ENCODE measurements around the gene CCNB2. TPM values are rescaled to one million over a fixed set of nuclear protein-coding genes. Genes with fewer than 3 reads are reported as not detected.

The CCNB2 gene
- 67.6 TPM for total RNA-seq (2021; ENCODE audit: unreplicated experiment)
- polyA plus RNA-seq (2012; ENCODE audit: insufficient read length), result 29.5 TPM
- Bru-seq, nascent RNA, result percentile 89 among the genes with signal in this experiment
- BruChase-seq, experiment 1, labeled RNA remaining after a 2-hour chase, result percentile 76 among the genes with signal in this experiment
- BruChase-seq, experiment 2, labeled RNA remaining after a 6-hour chase, result percentile 89 among the genes with signal in this experiment
- long read RNA-seq, transcript CCNB2-201 (9 exons, 1,556 nt), result major isoform, 68 of 82 reads
- long read RNA-seq, partial matches to known transcripts, result 13 of 82 reads
- long read RNA-seq, other reads (novel, unspliced or antisense), result 0 of 82 reads

DNA sequence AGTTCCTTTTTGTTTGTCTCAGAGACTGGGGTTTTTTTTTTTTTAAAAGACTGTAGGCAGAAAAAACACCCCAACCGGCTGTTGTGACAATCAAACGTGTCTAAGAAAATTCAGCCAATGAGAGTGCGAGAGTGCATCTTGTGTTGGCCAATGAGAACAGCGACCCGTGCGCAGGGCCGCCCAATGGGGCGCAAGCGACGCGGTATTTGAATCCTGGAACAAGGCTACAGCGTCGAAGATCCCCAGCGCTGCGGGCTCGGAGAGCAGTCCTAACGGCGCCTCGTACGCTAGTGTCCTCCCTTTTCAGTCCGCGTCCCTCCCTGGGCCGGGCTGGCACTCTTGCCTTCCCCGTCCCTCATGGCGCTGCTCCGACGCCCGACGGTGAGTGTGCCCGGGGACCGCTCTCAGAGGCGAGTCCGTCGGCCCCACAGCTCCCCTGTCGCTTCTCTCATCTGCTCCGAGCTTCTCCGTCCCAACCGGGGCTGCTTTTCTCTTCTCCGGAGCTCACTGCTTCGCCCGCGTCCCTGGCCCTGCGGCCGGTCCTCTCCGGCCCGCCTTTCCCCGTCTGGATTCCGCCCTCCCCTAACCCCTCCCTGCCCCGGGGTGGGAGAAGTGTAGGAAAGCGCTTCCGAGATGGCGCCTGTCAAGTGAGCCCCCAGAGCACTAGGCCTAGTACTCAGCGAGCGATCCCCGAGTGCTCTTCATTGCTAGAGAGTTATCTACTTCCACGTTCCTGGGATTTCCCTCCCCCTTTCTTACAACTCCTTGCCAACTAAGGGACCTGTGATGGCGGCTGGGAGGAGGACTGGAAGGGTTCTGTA is at the start of gene CCNB2:
TSS of gene CCNB2 (plus strand) at position 235 of the 821 bp plus-strand sequence. CDS start at position 358, 123 bp downstream.
- Histone ChIP-seq H3K27ac (ENCODE audit: low read length) (peak within 1 kb of the TSS; percentile 88), H3K36me3 (ENCODE audit: control insufficient read depth, insufficient read depth, low read length) (peaks cover 12% of the 10 kb centered on the region), H3K27me3 (ENCODE audit: control insufficient read depth, insufficient read depth, low read length) (no peaks in the 10 kb centered on the region), H3K4me3 (ENCODE audit: low read depth in 2 of 2, low read length in 2 of 2) (peak within 1 kb of the TSS; percentile 66 to 92), H3K4me1 (ENCODE audit: control insufficient read depth, insufficient read depth, low read length) (peaks cover 9% of the 10 kb centered on the region; the same call in 1 of the 2 replicates), H3K9me3 (ENCODE audit: control insufficient read depth, insufficient read depth, low read depth, low read length) (no peaks in the 10 kb centered on the region)
- TF ChIP-seq POLR2AphosphoS5 (IDR thresholded peaks at IDR 0.05; ENCODE audit: low read depth, low read length) (peak; percentile 92), SIN3A (IDR thresholded peaks at IDR 0.05; ENCODE audit: borderline replicate concordance, insufficient read depth, low read depth, low read length) (peak; percentile 100), TCF7L2 (IDR thresholded peaks at IDR 0.05; ENCODE audit: low read depth, low read length) (no peak)
- TF ChIP-seq, protein P1, sequence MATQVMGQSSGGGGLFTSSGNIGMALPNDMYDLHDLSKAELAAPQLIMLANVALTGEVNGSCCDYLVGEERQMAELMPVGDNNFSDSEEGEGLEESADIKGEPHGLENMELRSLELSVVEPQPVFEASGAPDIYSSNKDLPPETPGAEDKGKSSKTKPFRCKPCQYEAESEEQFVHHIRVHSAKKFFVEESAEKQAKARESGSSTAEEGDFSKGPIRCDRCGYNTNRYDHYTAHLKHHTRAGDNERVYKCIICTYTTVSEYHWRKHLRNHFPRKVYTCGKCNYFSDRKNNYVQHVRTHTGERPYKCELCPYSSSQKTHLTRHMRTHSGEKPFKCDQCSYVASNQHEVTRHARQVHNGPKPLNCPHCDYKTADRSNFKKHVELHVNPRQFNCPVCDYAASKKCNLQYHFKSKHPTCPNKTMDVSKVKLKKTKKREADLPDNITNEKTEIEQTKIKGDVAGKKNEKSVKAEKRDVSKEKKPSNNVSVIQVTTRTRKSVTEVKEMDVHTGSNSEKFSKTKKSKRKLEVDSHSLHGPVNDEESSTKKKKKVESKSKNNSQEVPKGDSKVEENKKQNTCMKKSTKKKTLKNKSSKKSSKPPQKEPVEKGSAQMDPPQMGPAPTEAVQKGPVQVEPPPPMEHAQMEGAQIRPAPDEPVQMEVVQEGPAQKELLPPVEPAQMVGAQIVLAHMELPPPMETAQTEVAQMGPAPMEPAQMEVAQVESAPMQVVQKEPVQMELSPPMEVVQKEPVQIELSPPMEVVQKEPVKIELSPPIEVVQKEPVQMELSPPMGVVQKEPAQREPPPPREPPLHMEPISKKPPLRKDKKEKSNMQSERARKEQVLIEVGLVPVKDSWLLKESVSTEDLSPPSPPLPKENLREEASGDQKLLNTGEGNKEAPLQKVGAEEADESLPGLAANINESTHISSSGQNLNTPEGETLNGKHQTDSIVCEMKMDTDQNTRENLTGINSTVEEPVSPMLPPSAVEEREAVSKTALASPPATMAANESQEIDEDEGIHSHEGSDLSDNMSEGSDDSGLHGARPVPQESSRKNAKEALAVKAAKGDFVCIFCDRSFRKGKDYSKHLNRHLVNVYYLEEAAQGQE (IDR thresholded peaks at IDR 0.05; ENCODE audit: insufficient read depth in 1 of 2, low read depth in 2 of 2, low read length in 1 of 2), result no peak
- TF ChIP-seq, protein P2, sequence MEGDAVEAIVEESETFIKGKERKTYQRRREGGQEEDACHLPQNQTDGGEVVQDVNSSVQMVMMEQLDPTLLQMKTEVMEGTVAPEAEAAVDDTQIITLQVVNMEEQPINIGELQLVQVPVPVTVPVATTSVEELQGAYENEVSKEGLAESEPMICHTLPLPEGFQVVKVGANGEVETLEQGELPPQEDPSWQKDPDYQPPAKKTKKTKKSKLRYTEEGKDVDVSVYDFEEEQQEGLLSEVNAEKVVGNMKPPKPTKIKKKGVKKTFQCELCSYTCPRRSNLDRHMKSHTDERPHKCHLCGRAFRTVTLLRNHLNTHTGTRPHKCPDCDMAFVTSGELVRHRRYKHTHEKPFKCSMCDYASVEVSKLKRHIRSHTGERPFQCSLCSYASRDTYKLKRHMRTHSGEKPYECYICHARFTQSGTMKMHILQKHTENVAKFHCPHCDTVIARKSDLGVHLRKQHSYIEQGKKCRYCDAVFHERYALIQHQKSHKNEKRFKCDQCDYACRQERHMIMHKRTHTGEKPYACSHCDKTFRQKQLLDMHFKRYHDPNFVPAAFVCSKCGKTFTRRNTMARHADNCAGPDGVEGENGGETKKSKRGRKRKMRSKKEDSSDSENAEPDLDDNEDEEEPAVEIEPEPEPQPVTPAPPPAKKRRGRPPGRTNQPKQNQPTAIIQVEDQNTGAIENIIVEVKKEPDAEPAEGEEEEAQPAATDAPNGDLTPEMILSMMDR (IDR thresholded peaks at IDR 0.05), result no peak
- ATAC-seq (peak; percentile 99), DNase-seq (ENCODE audit: low read depth, low spot score) (peak; percentile 79)
- intact Hi-C loops (cut with micrococcal nuclease; ENCODE audit: unreplicated experiment) (loop anchor here (10.0 kb wide), 1 partner anchor 120 kb away; the partner anchor contains the start of gene RNF111), in situ Hi-C loops (cut with HindIII; ENCODE audit: low pct_unique_long_range_greater_than_20kb, low sequenced_read_pairs) (no loop called here)
- CTCF ChIA-PET, result no interaction called here
- POLR2A ChIA-PET, result no interaction called here
- BruUV-seq (replicated peaks), result no TSS peak

GRCh38 chr15:59059076-59059597 is 45.8 kb upstream of the CCNB2 start:
- in situ Hi-C loops (cut with HindIII; ENCODE audit: low pct_unique_long_range_greater_than_20kb, low sequenced_read_pairs) (no loop called here), intact Hi-C loops (cut with micrococcal nuclease; ENCODE audit: unreplicated experiment) (no loop called here)
- DNase-seq (ENCODE audit: low read depth, low spot score), result no peak
- Histone ChIP-seq H3K36me3 (ENCODE audit: control insufficient read depth, insufficient read depth, low read length) (peaks cover 31% of the 10 kb centered on the region), H3K9me3 (ENCODE audit: control insufficient read depth, insufficient read depth, low read depth, low read length) (no peaks in the 10 kb centered on the region), H3K4me1 (ENCODE audit: control insufficient read depth, insufficient read depth, low read length) (no peaks in the 10 kb centered on the region), H3K27ac (ENCODE audit: low read length) (no peak overlapping the region), H3K4me3 (ENCODE audit: low read depth in 2 of 2, low read length in 2 of 2) (no peak overlapping the region), H3K27me3 (ENCODE audit: control insufficient read depth, insufficient read depth, low read length) (no peaks in the 10 kb centered on the region)
- ChIA-PET POLR2A (no interaction called here), CTCF (no interaction called here)
- TSS peak; percentile 10 for BruUV-seq (replicated peaks)
- ATAC-seq, result no peak
- TF ChIP-seq TCF7L2 (IDR thresholded peaks at IDR 0.05; ENCODE audit: low read depth, low read length) (no peak), POLR2AphosphoS5 (IDR thresholded peaks at IDR 0.05; ENCODE audit: low read depth, low read length) (no peak), SIN3A (IDR thresholded peaks at IDR 0.05; ENCODE audit: borderline replicate concordance, insufficient read depth, low read depth, low read length) (no peak)
- TF ChIP-seq, protein P1 (IDR thresholded peaks at IDR 0.05; ENCODE audit: insufficient read depth in 1 of 2, low read depth in 2 of 2, low read length in 1 of 2), result no peak
- TF ChIP-seq, protein P2 (IDR thresholded peaks at IDR 0.05), result no peak
